ENCODE measurements around the gene KYNU.

DNA sequence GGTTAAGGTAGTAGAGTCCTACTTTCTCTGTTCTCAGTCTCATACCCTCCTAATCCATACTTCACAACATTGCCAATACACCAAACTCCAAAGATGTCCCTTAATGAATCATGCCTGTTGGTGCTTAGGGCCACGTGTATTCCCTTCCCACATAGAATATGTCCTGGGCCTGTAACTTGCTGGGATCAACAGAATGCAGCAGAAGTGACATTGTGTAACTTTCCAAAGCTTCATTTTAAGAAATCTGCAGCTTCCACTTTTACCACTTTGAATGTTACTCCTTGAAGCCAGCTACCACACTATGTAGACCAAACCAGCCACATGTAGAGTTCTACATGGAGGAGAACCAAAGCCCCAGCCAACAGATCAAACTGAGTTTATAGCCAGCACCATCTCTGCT lies 193.2 kb downstream of the KYNU start:
- no peak for TF ChIP-seq POLR2A (IDR thresholded peaks at IDR 0.05)
- TF ChIP-seq, protein P1, sequence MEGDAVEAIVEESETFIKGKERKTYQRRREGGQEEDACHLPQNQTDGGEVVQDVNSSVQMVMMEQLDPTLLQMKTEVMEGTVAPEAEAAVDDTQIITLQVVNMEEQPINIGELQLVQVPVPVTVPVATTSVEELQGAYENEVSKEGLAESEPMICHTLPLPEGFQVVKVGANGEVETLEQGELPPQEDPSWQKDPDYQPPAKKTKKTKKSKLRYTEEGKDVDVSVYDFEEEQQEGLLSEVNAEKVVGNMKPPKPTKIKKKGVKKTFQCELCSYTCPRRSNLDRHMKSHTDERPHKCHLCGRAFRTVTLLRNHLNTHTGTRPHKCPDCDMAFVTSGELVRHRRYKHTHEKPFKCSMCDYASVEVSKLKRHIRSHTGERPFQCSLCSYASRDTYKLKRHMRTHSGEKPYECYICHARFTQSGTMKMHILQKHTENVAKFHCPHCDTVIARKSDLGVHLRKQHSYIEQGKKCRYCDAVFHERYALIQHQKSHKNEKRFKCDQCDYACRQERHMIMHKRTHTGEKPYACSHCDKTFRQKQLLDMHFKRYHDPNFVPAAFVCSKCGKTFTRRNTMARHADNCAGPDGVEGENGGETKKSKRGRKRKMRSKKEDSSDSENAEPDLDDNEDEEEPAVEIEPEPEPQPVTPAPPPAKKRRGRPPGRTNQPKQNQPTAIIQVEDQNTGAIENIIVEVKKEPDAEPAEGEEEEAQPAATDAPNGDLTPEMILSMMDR (IDR thresholded peaks at IDR 0.05): no peak
